Peyer's patch (tissue), 4 donors: ENCODE measurements around the gene DNAL4. TPM values are rescaled to one million over a fixed set of nuclear protein-coding genes. Genes with fewer than 3 reads are reported as not detected.

Experiments
- DNase-seq, 3 donors: peaks; one replicate each; pipeline ENCODE4 v3.0.0-alpha.2; 2017 to 2019
- H3K27ac ChIP-seq, 4 donors: fragments of 200-600 bp; sonication (generic); one replicate each; pipeline ENCODE4 v1.5.1; 2016 to 2019
- H3K27me3 ChIP-seq, 2 donors: fragments of 200-600 bp; sonication (generic); one replicate each; pipeline ENCODE4 v1.5.1; 2019
- H3K36me3 ChIP-seq, 3 donors: fragments of 200-600 bp; sonication (generic); one replicate each; pipeline ENCODE4 v1.5.1; 2016 to 2019
- H3K4me1 ChIP-seq, 4 donors: fragments of 200-600 bp; sonication (generic); one replicate each; pipeline ENCODE4 v1.5.1; 2016 to 2019
- H3K4me3 ChIP-seq, 4 donors: fragments of 200-600 bp; sonication (generic); 1 replicate in 3 of 4; 2 replicates in 1 of 4; pipeline ENCODE4 v1.5.1; 2016 to 2019; ENCODE audit warnings: mild to moderate bottlenecking in 1 of 4
- H3K9me3 ChIP-seq, 4 donors: fragments of 200-600 bp; sonication (generic); one replicate each; pipeline ENCODE4 v1.5.1; 2016 to 2019; ENCODE audit warnings: mild to moderate bottlenecking in 1 of 4
- CTCF ChIP-seq, 6 experiments: fragments of 450-650 bp in 4 of 6; fragments of 200-600 bp in 2 of 6; sonication (generic) in 1 of 6; IDR thresholded peaks; one replicate each; pipeline ENCODE4 v1.5.1; 2017 to 2019; ENCODE audit warnings: antibody characterized with exemption in 6 of 6, mild to moderate bottlenecking in 3 of 6, moderate library complexity in 1 of 6
- POLR2A ChIP-seq, 2 donors: fragments of 450-650 bp; IDR thresholded peaks; one replicate each; pipeline ENCODE4 v1.5.1; 2017; ENCODE audit warnings: antibody characterized with exemption in 2 of 2, mild to moderate bottlenecking in 2 of 2, moderate library complexity in 2 of 2
- total RNA-seq, 4 donors: library from RNA; depleted of rRNA; stranded (reverse); fragments of >200 nt; gene quantifications; one replicate each; pipeline ENCODE4 v1.1.0, GENCODE V29; 2016

The DNAL4 gene
- total RNA-seq, 4 donors from 2014 or later: 15.2 to 21.6 (median 16.2) TPM; not detected in 1

GRCh38 chr22:38748487-38749136, 45.3 kb downstream of the DNAL4 start:
- H3K27ac ChIP-seq: no peak overlapping the region
- no peak for DNase-seq
- peaks cover 2 to 27% (median 23%) of the 10 kb centered on the region in 4 donors for H3K4me1 ChIP-seq
- no peaks in the 10 kb centered on the region for H3K27me3 ChIP-seq
- H3K9me3 ChIP-seq: no peaks in the 10 kb centered on the region
- H3K4me3 ChIP-seq: no peak overlapping the region
- peaks cover 0 to 92% (median 2%) of the 10 kb centered on the region in 3 donors for H3K36me3 ChIP-seq
- no peak for TF ChIP-seq POLR2A (IDR thresholded peaks at IDR 0.05)
- TF ChIP-seq CTCF (IDR thresholded peaks at IDR 0.05): no peak

- Histone ChIP-seq H3K27ac (no peak overlapping the region), H3K4me3 (no peak overlapping the region), H3K9me3 (no peaks in the 10 kb centered on the region), H3K36me3 (peaks cover 2 to 100% (median 2%) of the 10 kb centered on the region in 3 donors), H3K27me3 (no peaks in the 10 kb centered on the region), H3K4me1 (peaks cover 0 to 6% (median 4%) of the 10 kb centered on the region in 4 donors)
- TF ChIP-seq POLR2A (IDR thresholded peaks at IDR 0.05) (no peak), CTCF (IDR thresholded peaks at IDR 0.05) (no peak)
- no peak for DNase-seq
These were observed 48.1 kb downstream of the DNAL4 start for GRCh38 chr22:38745676-38746460.

- H3K36me3 ChIP-seq: peaks cover 7 to 100% (median 7%) of the 10 kb centered on the region in 3 donors
- no peak overlapping the region for H3K27ac ChIP-seq
- no peaks in the 10 kb centered on the region for H3K27me3 ChIP-seq
- no peak for DNase-seq
- no peaks in the 10 kb centered on the region for H3K4me1 ChIP-seq
- TF ChIP-seq CTCF (IDR thresholded peaks at IDR 0.05): no peak
- no peak for TF ChIP-seq POLR2A (IDR thresholded peaks at IDR 0.05)
- H3K4me3 ChIP-seq: no peak overlapping the region
- H3K9me3 ChIP-seq: no peaks in the 10 kb centered on the region
These were observed 49.0 kb downstream of the DNAL4 start for GRCh38 chr22:38744981-38745380.

GRCh38 chr22:38742176-38742942, 51.6 kb downstream of the DNAL4 start:
- TF ChIP-seq POLR2A (IDR thresholded peaks at IDR 0.05): no peak
- no peak for TF ChIP-seq CTCF (IDR thresholded peaks at IDR 0.05)
- no peak for DNase-seq
- Histone ChIP-seq H3K9me3 (no peaks in the 10 kb centered on the region), H3K36me3 (peaks cover 7 to 100% (median 14%) of the 10 kb centered on the region in 3 donors), H3K4me3 (no peak overlapping the region), H3K4me1 (no peaks in the 10 kb centered on the region), H3K27me3 (no peaks in the 10 kb centered on the region), H3K27ac (no peak overlapping the region)

GRCh38 chr22:38741576-38741975, 52.4 kb downstream of the DNAL4 start:
- DNase-seq: no peak
- no peaks in the 10 kb centered on the region for H3K4me1 ChIP-seq
- TF ChIP-seq CTCF (IDR thresholded peaks at IDR 0.05): no peak
- no peak for TF ChIP-seq POLR2A (IDR thresholded peaks at IDR 0.05)
- H3K27me3 ChIP-seq: no peaks in the 10 kb centered on the region
- H3K27ac ChIP-seq: no peak overlapping the region
- H3K9me3 ChIP-seq: no peaks in the 10 kb centered on the region
- H3K36me3 ChIP-seq: peaks cover 7 to 100% (median 14%) of the 10 kb centered on the region in 3 donors
- H3K4me3 ChIP-seq: no peak overlapping the region
